ENCODE data around the gene NUDCD2. TPM values are rescaled to one million over a fixed set of nuclear protein-coding genes. Genes with fewer than 3 reads are reported as not detected.

NUDCD2 gene
- total RNA-seq, 4 donors from 2014 or later = 3.1 to 8.5 (median 6.7) TPM

DNA sequence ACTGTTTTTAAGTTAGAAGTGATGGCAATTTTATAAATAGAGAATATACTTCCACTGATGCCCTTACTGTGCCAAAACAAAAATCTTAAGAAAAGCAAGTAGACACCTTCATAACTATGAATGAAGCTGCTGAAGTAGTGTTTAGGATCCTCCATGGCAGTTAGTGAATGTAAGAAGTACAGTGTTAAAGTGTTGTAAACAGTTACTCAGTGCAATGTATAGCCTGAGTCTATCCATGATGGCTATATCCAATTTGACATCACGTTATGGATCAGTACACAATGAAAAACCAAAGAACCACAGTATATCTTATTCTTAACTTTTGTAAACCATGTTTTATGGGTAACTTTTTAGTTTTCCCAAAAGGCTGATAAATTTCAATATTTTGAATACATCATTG, 15.4 kb downstream of the NUDCD2 start:
- no peak for TF ChIP-seq POLR2A (IDR thresholded peaks at IDR 0.05)
- TF ChIP-seq, protein P1, sequence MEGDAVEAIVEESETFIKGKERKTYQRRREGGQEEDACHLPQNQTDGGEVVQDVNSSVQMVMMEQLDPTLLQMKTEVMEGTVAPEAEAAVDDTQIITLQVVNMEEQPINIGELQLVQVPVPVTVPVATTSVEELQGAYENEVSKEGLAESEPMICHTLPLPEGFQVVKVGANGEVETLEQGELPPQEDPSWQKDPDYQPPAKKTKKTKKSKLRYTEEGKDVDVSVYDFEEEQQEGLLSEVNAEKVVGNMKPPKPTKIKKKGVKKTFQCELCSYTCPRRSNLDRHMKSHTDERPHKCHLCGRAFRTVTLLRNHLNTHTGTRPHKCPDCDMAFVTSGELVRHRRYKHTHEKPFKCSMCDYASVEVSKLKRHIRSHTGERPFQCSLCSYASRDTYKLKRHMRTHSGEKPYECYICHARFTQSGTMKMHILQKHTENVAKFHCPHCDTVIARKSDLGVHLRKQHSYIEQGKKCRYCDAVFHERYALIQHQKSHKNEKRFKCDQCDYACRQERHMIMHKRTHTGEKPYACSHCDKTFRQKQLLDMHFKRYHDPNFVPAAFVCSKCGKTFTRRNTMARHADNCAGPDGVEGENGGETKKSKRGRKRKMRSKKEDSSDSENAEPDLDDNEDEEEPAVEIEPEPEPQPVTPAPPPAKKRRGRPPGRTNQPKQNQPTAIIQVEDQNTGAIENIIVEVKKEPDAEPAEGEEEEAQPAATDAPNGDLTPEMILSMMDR (IDR thresholded peaks at IDR 0.05) = no peak
- 91 to 92% methylated on average over 1 of the region's 1 CpG for WGBS, 2 donors
- intact Hi-C loops (cut with DNase I; ENCODE audit: low total_unique reads) = no loop called here
- no peak for DNase-seq (ENCODE audit: low spot score in 2 of 2)
- H3K4me3 ChIP-seq (ENCODE audit: low read depth, poor library complexity, severe bottlenecking) = no peak overlapping the region

DNA sequence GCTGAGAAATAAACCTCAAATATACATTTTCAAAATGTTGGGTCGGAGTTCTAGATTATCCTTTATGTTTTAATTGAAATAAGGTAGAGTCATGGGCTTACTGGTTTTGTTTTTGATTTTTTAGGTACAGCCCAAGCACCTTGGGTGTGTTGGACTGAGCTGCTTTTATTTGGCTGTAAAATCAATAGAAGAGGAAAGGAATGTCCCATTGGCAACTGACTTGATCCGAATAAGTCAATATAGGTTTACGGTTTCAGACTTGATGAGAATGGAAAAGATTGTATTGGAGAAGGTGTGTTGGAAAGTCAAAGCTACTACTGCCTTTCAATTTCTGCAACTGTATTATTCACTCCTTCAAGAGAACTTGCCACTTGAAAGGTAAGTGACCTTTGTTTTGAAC, 18.9 kb downstream of the NUDCD2 start:
- intact Hi-C loops (cut with DNase I; ENCODE audit: low total_unique reads) = no loop called here
- TF ChIP-seq, protein P1 (IDR thresholded peaks at IDR 0.05) = no peak
- no peak for TF ChIP-seq POLR2A (IDR thresholded peaks at IDR 0.05)
- 86 to 95% methylated on average over 3 of the region's 3 CpGs for WGBS, 2 donors
- no peak for DNase-seq (ENCODE audit: low spot score in 2 of 2)
- no peak overlapping the region for H3K4me3 ChIP-seq (ENCODE audit: low read depth, poor library complexity, severe bottlenecking)

DNA sequence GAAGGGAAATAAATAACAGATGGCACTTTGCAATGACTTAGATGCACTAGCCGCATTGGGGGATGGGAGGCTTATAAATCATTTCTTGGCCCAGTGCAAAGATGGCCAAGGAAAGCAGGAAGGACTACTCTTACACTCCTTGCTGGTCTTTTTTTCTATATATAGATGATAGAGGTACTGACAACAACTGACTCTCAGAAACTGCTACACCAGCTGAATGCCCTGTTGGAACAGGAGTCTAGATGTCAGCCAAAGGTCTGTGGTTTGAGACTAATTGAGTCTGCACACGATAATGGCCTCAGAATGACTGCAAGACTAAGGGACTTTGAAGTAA, 20.8 kb downstream of the NUDCD2 start:
- H3K4me3 ChIP-seq (ENCODE audit: low read depth, poor library complexity, severe bottlenecking) = no peak overlapping the region
- no peak for TF ChIP-seq POLR2A (IDR thresholded peaks at IDR 0.05)
- TF ChIP-seq, protein P1 (IDR thresholded peaks at IDR 0.05) = no peak
- DNase-seq (ENCODE audit: low spot score in 2 of 2) = no peak
- intact Hi-C loops (cut with DNase I; ENCODE audit: low total_unique reads) = no loop called here
- WGBS, 2 donors = 32 to 45% methylated on average over 2 of the region's 2 CpGs

DNA sequence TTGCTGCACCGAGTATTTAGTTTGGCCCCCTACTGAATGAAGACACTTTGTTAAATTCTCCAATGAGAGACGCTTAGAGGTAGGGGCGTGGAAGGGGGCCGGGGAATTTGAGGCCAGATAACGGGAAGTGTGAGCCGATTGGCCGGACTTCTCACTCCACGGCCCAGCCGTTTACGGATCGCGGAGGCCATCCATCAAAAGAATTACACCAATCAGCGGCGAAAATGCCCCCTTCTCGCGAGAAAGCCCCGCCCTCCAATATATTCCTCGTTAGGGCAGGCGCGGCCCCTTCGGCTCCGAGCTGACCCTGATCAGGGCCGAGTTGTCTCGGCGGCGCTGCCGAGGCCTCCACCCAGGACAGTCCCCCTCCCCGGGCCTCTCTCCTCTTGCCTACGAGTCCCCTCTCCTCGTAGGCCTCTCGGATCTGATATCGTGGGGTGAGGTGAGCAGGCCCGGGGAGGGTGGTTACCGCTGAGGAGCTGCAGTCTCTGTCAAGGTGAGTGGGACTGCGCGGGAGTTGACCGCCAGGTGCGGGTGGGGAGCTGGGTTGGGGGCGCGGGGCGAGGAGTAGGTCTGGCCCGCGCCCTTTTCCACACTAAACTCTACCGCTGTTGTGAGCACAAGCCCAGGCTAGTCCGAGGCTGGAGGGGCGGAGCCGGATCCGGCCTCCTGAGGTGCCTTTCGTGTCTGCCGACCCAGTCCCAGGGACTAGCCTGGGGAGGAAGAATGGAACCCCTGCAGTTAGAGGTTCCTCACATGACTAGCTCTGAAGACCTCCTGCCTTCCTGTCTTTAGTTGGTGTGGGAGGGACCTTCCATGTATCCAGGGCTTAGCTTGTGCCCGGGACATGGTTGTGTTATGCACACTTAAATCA, 22.4 kb downstream of the NUDCD2 start, which contains the start of gene CCNG1:
Gene CCNG1 (plus strand): TSS at position 287 of the 874 bp plus-strand sequence. CDS start 1,662 bp downstream, outside the sequence.
- no peak for TF ChIP-seq POLR2A (IDR thresholded peaks at IDR 0.05)
- intact Hi-C loops (cut with DNase I; ENCODE audit: low total_unique reads) = no loop called here
- peak within 1 kb of the TSS; percentile 87 for H3K4me3 ChIP-seq (ENCODE audit: low read depth, poor library complexity, severe bottlenecking)
- WGBS, 2 donors = 1% methylated on average over 43 to 51 of the region's 51 CpGs
- DNase-seq (ENCODE audit: low spot score in 2 of 2) = peak; percentile 95 to 99

DNA sequence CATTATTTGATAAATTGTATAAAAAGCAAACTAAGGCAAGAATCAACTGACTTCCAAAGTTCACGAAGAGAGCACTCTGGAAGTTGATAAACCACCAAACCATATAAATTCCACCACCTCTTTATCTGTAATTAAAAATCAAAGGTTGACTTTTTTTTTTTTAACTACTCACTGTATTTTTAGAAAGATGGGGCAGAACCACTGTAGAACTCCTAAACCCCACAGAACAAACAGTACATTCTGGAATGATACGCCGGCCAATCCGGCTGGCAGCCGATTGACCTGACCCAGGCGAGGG, 22.9 kb downstream of the NUDCD2 start:
- H3K4me3 ChIP-seq (ENCODE audit: low read depth, poor library complexity, severe bottlenecking) = peak overlapping the region; percentile 87
- TF ChIP-seq, protein P1 (IDR thresholded peaks at IDR 0.05) = no peak
- no peak for TF ChIP-seq POLR2A (IDR thresholded peaks at IDR 0.05)
- intact Hi-C loops (cut with DNase I; ENCODE audit: low total_unique reads) = no loop called here
- DNase-seq (ENCODE audit: low spot score in 2 of 2) = no peak
- WGBS, 2 donors = 4 to 5% methylated on average over 6 of the region's 6 CpGs

DNA sequence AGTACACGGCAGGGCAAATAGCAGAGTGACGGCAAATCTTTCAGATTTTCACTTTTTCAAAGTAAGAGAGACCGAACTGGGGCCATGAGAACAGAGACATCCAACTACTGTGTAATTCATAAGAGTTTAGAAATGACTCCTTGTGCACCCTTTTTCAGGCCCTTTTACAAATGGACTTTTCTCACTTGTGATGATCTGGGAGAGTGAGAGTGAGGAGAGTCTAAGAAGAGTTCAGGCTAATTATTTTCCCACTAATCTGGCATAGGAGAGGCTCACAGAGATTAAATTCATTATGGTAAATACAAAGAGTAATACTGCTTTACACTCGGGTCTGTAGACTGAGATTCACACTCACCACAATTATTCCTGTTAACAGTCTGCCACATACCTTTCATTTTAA, 23.4 kb downstream of the NUDCD2 start:
- no peak for DNase-seq (ENCODE audit: low spot score in 2 of 2)
- WGBS, 2 donors = 80 to 83% methylated on average over 4 of the region's 4 CpGs
- TF ChIP-seq, protein P1 (IDR thresholded peaks at IDR 0.05) = no peak
- TF ChIP-seq POLR2A (IDR thresholded peaks at IDR 0.05) = no peak
- intact Hi-C loops (cut with DNase I; ENCODE audit: low total_unique reads) = no loop called here
- no peak overlapping the region for H3K4me3 ChIP-seq (ENCODE audit: low read depth, poor library complexity, severe bottlenecking)

Data from lower leg skin (tissue), 4 donors.